GM12875 (cell line): Measurements from ENCODE around the gene ARIH2.

Experiments used
- H3K4me3 ChIP-seq: one replicate; pipeline ENCODE4 v1.5.1; 2011; ENCODE audit warnings: low read depth, low read length, control low read depth
- TF ChIP-seq, protein P1 (sequence below): IDR thresholded peaks from 2 replicates; pipeline ENCODE4 v1.5.1; 2011; ENCODE audit warnings: low read depth, mild to moderate bottlenecking, control low read depth, inconsistent platforms, low read length, moderate library complexity, borderline replicate concordance; ENCODE audit not compliant: insufficient read depth

Gene ARIH2

DNA sequence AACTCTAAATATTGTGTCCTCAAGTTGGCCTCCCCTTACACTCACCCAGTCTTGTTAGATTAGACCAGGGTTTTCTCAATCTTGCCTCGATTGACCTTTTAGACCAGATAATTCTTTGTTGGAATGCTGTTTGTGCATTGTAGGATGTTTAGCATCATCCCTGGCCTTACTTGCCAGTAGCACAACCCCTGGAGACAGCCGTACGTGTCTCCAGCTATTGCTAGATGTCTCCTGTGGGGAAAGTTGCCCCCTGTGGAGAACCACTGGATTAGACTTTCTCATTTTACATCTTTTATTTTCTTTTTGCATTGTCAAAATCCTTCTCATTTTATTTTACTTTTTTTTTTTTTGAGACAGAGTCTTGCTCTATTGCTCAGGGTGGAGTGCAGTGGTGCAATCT lies 90.8 kb downstream of the ARIH2 start:
- TF ChIP-seq, protein P1, sequence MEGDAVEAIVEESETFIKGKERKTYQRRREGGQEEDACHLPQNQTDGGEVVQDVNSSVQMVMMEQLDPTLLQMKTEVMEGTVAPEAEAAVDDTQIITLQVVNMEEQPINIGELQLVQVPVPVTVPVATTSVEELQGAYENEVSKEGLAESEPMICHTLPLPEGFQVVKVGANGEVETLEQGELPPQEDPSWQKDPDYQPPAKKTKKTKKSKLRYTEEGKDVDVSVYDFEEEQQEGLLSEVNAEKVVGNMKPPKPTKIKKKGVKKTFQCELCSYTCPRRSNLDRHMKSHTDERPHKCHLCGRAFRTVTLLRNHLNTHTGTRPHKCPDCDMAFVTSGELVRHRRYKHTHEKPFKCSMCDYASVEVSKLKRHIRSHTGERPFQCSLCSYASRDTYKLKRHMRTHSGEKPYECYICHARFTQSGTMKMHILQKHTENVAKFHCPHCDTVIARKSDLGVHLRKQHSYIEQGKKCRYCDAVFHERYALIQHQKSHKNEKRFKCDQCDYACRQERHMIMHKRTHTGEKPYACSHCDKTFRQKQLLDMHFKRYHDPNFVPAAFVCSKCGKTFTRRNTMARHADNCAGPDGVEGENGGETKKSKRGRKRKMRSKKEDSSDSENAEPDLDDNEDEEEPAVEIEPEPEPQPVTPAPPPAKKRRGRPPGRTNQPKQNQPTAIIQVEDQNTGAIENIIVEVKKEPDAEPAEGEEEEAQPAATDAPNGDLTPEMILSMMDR = no peak
- H3K4me3 ChIP-seq = no peak overlapping the region

DNA sequence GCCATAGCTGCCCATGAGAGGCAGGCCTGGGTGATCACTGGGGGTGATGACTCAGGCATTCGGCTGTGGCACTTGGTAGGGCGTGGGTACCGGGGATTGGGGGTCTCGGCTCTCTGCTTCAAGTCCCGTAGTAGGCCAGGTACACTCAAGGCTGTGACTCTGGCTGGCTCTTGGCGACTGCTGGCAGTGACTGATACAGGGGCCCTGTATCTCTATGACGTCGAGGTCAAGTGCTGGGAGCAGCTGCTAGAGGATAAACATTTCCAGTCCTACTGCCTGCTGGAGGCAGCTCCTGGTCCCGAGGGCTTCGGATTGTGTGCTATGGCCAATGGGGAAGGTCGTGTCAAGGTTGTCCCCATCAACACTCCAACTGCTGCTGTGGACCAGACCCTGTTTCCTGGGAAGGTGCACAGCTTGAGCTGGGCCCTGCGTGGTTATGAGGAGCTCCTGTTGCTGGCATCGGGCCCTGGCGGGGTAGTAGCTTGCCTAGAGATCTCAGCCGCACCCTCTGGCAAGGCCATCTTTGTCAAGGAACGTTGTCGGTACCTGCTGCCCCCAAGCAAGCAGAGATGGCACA lies 93.9 kb downstream of the ARIH2 start:
- TF ChIP-seq, protein P1 = no peak
- no peak overlapping the region for H3K4me3 ChIP-seq

DNA sequence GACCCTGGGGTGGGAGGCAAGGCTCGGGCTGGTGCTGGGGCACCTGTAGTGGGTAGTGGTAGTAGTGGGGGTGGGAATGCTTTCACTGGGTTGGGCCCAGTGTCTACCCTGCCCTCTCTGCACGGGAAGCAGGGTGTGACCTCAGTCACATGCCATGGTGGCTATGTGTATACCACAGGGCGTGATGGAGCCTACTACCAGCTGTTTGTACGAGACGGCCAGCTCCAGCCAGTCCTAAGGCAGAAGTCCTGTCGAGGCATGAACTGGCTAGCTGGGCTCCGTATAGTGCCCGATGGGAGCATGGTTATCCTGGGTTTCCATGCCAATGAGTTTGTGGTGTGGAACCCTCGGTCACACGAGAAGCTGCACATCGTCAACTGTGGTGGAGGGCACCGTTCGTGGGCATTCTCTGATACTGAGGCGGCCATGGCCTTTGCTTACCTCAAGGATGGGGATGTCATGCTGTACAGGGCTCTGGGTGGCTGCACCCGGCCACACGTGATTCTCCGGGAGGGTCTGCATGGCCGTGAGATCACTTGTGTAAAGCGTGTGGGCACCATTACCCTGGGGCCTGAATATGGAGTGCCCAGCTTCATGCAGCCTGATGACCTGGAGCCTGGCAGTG lies 94.6 kb downstream of the ARIH2 start:
- TF ChIP-seq, protein P1 = no peak
- H3K4me3 ChIP-seq = no peak overlapping the region

DNA sequence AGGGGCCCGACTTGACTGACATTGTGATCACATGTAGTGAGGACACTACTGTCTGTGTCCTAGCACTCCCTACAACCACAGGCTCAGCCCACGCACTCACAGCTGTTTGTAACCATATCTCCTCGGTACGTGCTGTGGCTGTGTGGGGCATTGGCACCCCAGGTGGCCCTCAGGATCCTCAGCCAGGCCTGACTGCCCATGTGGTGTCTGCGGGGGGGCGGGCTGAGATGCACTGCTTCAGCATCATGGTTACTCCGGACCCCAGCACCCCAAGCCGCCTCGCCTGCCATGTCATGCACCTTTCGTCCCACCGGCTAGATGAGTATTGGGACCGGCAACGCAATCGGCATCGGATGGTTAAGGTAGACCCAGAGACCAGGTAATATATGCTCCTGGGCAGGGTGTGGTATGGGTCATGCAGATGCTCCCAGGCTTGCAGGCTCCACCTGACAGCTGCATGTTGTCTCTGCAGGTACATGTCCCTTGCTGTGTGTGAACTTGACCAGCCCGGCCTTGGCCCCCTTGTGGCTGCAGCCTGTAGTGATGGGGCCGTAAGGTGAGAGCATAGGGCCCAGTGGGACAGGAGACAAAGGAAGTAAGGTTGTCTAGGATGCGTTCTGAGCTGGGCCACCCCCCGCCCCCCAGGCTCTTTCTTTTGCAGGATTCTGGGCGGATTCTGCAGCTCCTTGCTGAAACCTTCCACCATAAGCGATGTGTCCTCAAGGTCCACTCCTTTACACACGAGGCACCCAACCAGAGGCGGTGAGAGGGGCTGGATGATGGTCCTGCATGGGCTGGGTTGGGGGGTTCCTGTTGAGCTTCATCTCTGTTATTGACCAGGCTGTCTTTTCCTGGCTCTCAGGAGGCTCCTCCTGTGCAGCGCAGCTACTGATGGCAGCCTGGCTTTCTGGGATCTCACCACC lies 95.4 kb downstream of the ARIH2 start:
- no peak overlapping the region for H3K4me3 ChIP-seq
- TF ChIP-seq, protein P1 = peak; percentile 88

DNA sequence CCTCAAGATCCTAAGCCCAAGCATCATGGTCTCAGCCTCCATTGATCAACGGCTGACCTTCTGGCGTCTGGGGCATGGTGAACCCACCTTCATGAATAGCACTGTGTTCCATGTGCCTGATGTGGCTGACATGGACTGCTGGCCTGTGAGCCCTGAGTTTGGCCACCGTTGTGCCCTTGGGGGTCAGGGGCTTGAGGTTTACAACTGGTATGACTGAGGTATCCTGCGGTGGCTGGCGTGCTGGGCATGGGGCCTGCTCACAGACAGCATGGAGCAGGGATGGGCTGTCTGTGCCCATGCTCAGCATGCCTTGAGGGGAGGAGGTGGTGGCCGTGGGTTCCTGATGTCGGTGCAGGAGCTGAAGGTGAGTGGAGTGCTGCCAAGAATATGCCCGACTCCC lies 96.4 kb downstream of the ARIH2 start:
- no peak overlapping the region for H3K4me3 ChIP-seq
- TF ChIP-seq, protein P1 = no peak

DNA sequence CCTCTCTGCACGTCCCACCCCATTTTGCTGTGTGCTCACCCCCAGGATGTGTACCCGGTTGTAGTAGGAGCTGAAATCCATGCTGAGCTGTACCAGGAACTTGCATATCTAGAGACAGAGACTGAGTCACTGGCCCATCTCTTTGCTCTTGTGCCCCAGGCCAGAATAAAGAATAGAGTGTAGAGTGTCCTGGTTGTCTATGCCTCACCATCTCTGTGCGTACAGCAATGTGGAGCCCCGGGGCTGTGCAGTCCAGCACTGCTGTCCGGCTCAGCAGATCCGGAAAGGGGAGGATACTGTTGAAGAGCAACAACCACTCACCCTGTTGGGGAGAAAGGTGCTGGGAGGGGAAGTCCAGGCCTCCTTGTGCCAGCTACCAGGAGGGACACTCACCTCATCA lies 97.1 kb downstream of the ARIH2 start:
- TF ChIP-seq, protein P1 = no peak
- no peak overlapping the region for H3K4me3 ChIP-seq
